HG02588 (cell line): ENCODE data around the gene AUP1.
"Not testable (repeated sequence)": the region's sequence is repeated elsewhere in the genome, so short reads cannot be mapped to it uniquely, and the experiment has no call there.

ENCODE experiments used
- ATAC-seq: cut with Tn5 transposase; IDR thresholded peaks from one replicate; pipeline ENCODE4 v1.9.1; 2021; ENCODE audit warnings: mild to moderate bottlenecking, moderate library complexity; ENCODE audit not compliant: unreplicated experiment

AUP1 gene

DNA sequence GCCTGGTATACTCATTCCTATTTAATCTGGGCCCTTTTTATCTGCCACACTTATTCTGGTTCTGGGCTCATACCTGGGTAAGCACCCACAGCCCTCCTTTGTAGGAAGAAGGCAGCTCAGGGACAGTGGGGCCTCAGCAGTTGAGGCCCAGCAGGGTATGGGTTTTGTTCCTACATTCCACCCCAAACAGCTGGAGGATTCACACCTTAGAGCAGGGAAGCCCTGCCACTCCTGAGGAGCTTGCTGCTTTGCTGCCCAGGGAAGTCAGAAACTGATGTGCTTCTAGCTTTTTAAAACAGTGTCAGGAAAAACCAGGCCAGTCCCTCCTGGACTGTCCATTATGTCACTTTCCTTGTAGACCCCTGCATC is 28.9 kb downstream of the AUP1 start:
- ATAC-seq = no peak

DNA sequence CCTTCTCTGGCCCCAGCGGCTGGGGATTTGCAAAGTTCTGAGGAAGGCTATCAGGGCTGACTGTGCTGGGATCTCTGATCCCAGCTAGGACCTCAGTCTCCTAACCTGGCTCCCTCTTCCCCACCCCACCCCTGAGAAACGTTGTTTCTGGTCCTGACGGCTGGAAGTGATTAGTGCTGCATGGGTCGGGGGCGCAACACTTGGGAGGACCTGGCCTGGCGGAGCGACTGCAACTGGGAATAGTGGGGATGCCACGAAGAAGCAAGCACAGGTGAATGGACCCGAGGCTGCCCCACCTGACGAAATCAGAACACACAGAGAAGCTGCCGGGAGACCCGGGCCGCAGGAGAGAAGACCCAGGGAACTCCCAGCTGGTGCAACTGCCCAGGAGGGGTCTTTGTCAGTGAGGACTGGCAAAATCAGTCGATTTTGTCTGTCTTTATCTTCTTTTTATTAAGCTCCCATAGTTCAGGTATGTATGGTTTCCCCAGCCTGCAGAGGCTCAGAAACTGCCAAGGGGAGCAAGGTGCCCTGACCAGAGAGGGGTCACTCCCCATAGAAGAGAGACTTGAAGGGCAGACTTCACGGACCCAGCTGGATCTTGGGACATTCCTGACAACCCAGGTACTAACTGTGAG is 29.4 kb downstream of the AUP1 start:
- ATAC-seq = no peak

DNA sequence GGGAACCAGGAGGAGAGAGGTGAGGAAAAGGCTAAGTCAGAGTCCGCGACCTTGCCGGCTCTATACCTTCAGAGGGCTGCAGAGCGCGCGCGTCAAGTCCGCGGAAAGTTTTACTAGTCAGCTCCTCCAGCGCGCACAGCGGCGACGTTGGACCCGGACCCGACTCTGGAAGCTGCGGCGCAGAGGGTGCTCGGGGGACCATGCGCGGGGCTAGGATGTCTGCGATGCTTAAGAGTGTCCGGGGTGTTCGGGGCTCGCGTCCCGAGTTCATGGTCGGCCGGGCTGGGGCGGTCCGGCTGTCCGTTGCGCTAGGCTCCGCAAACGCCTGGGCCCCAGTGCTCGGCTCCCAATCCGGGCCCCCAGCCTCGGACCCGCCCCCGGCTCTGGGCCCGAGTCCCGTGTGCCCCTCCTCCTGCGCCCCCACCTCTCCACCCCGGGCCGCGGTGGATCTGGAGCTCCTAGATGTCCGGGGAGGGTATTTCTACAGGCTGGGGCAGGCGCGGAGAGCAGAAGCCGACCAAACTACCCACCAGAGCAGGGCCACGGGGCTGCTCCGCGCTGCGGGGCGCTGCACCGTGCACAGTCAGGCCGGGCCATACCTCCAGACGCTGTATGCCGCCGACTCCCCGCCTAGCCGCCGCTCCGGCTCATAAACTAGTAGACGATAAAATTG is 30.1 kb downstream of the AUP1 start, which contains the start of gene LBX2:
Gene LBX2, minus strand, starts transcription at position 337 of the 673 bp plus-strand sequence. Its CDS starts 66 bp downstream, at position 271.
- no peak for ATAC-seq

DNA sequence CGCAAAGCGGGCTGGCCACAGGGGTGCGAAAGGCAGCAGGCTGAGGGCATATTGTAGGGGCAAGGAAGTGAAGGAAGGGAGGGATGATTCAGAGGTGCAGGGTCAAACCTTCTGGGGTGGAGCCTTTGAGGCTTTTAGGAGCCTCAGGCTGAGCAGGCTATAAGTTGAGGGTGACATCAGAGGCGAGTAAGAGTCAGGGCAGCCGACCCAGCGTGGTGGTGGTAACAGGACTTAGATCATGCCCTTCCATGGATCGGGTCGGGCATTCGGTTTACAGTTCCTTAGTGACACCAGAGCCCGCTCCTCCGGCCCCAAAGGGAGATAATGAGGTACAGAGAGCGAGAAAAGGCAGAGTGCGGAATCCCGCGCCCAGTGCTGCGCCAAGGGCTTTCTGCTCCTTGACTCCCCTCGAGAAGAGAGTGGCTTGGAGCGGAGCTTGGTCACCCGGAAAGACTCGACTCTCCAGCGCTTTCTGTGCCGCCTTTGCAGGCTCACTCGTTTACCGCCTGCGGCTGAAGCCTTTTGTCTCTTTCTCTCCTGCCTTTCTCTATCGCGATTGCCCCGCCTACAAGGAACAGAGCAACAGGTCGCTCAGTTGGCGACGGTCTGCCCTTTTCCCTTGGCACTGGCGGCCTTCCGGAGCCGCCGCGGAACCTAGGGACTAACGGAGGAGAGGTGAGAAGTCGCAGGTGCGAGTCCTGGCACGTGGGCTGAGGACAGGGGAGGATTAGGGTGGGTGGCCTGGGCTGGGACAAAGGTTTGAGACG is 30.8 kb downstream of the AUP1 start:
- no peak for ATAC-seq

- ATAC-seq = no peak
These were observed 31.6 kb downstream of the AUP1 start for GRCh38 chr2:74497777-74498499.

DNA sequence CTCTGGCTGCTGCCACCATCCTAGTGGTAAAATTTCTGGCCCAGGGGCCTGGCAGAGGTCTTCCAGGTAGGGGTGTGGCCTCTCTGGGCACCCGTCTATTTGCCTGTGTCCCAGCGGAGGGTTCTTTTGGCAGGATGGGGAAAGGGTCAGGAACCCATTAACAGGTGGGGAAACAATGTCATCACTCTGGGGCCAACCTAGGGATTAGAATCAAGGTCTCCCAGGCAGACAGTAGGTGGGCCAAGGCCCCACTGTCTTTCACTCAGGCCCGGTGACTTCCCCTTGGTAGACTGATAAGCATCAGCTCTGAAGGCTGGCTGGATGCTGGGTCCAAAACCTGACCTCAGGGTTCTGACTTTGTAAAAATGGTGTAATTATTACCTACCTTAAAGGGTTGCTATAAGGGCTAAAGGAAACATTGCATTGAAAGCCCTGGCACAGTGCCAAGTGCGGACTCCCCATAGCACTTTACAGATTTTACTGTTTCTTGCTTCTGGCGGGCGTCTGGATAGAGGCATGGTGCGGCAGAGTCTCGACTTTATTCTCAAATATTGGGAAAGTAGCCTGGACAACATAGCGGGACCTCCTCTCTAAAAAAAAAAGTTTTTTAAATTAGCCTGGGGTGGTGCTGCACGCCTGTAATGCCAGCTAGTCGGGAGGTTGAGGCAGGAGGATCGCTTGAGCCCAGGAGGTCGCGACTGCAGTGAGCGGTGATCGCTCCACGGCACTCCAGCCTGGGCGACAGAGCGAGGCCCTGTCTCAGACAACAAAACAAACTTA is 32.3 kb downstream of the AUP1 start:
- ATAC-seq = no peak

DNA sequence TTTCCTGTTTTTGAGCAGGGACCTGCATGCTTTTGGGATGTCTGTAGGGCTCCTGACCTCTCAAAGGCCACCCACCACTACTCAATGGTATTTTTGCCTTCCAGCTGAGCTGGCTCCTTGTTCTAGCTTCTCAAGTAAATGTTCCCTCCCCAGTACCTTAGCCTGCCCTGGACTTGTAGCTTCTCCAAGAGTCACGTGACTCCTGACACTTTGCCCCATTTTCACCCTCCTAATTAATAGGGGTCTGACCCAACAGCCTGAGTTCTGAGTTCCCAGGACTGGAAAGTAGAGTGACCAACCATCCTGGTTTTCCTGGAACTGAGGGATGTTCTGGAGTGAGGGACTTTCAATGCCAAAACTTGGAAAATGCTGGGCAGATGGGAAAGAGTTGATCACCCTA is 34.1 kb downstream of the AUP1 start:
- no peak for ATAC-seq

DNA sequence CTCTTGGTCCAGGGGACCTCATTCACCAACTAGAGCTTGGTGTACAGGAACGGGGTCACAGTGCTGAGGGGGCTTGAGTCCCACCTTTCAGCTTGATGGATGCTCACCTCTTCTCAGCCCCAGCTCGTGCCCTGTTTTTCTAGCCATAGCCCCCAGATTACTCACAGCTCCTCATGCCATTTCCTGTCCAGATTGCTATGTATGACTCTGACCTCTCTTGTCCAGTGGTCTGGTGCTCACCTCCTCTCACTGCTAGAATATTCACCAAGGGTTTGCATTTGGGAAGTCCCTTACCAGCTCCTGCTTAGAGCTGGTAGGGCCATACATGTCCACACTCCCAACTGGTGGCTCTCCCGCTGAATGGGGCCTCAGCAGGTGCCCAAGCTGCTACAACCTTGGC is 36.0 kb downstream of the AUP1 start:
- no peak for ATAC-seq

- no peak for ATAC-seq
These were observed 37.6 kb downstream of the AUP1 start for GRCh38 chr2:74491648-74492544.

GRCh38 chr2:74489906-74490305 is 39.6 kb downstream of the AUP1 start:
- ATAC-seq = no peak

DNA sequence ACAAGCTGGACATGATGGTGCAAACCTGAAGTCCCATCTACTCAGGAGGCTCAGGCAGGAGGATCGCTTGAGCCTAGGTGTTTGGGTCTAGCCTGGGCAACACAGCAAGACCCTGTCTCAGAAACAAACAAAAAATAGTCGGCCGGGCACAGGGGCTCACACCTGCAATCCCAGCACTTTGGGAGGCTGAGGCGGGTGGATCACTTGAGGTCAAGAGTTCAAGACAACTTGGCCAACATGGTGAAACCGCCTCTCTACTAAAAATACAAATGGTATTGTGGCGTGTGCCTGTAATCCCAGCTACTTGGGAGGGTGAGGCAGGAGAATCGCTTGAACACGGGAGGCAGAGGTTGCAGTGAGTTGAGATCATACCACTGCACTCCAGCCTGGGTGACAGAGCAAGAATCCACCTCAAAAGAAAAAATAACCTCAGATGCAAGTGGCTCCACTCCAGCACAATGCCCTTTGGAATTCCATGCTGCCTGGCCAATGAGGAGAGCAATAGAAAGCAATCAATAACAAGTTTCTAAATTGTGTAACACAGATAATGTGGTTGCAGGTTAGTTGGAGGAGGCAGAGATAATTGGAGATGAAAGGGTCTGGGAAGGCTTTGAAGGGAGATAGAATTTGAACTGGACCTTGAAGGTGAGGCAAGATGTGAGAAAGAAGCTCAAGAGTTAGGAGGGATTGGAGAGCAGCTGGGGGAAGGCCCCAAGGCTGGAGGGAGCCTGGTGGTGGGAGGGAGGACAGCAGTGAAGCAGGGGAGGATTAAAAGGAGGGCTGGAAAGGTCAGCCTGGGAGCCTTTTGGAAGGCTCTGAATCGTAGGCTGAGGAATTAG is 40.6 kb downstream of the AUP1 start:
- no peak for ATAC-seq

- ATAC-seq = no peak
These were observed 43.4 kb downstream of the AUP1 start for GRCh38 chr2:74486141-74486540.

- not testable (repeated sequence) for ATAC-seq
These were observed 45.8 kb downstream of the AUP1 start for GRCh38 chr2:74483675-74484164.

GRCh38 chr2:74482801-74483674 is 46.5 kb downstream of the AUP1 start, which contains the start of the genes CCDC142 and TTC31:
Gene CCDC142 (minus strand): TSS chr2:74482998. CDS start chr2:74482837, 161 bp downstream.
Gene TTC31 (plus strand): TSS chr2:74483081. CDS start chr2:74483096, 15 bp downstream.
- ATAC-seq = peak; percentile 86

DNA sequence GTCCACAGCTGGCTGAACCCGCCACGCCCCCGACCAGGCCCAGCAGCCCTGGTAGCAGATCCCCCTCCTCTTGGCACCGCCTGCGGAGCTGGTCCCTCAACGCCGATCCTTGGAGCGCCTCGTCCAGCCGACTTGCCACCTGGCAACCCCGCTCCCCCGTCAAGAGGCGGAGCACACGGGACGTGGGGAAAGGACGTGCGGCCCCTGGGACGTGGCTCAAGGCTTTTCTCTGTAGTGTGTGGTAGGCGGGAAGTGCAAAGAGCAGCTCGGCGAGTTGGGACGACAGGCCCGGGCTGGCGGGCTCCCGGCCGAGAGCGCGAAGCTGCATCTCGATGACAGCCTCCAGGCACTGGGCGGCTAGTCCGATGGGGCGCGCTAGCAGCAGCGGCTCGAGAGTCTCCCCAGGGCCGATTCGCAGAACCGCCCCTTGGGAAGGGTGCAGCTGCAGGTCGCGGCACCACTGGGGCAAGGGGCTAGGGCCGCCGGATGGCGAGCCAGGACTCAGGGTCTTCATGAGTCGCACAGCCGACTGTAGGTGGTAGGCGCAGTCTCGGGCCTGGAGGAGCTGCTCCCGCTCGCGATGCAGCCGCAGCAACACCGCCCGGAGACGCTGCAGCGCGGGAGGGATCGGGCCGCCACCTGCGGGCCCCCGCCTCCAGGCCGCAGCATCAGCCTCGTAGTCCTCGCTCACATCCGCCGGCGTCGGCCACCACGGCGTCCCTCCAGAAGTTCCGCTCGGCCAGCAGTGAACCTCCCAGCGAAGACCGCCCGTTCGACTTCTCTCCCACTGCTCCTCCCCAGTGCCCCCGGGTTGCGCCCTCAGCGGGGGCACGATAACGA is 47.3 kb downstream of the AUP1 start:
- peak; percentile 42 for ATAC-seq

GRCh38 chr2:74481431-74481830 is 48.1 kb downstream of the AUP1 start:
- ATAC-seq = no peak
